Left ventricle myocardium superior (tissue), 1 donor: ENCODE measurements around the gene GNS. TPM values are rescaled to one million over a fixed set of nuclear protein-coding genes. Genes with fewer than 3 reads are reported as not detected.

ENCODE experiments used
- ATAC-seq: fragments of 200-7000 bp; cut with Tn5 transposase; one replicate; pipeline ENCODE4 v1.9.1; 2020; ENCODE audit warnings: mild to moderate bottlenecking, moderate library complexity
- DNase-seq: peaks from one replicate; pipeline ENCODE4 v3.0.0-alpha.2; 2020
- intact Hi-C: fragments of 100-400 bp; cut with micrococcal nuclease; formaldehyde crosslinking; loops from one replicate; pipeline ENCODE4 v1.11.0; 2022
- total RNA-seq: library from RNA; stranded (reverse); fragmentation: NEBNext Ultra II Directional; extraction: Animal tissue kit (Norgen Biotek cat#: 25700); gene quantifications from one replicate; pipeline ENCODE4 v1.2.1, GENCODE V29; 2021
- donor health status: DM: no; HTN: yes; CAD: no; lungs with severe emphysema.

The GNS gene
- total RNA-seq, 1 donor from 2014 or later: 120 TPM

GRCh38 chr12:64683816-64684543 lies 75.2 kb downstream of the GNS start:
- ATAC-seq (no peak), DNase-seq (no peak)
- intact Hi-C loops: no loop called here

GRCh38 chr12:64682572-64683277 lies 76.5 kb downstream of the GNS start:
- ATAC-seq: peak; percentile 82
- intact Hi-C loops: no loop called here

DNA sequence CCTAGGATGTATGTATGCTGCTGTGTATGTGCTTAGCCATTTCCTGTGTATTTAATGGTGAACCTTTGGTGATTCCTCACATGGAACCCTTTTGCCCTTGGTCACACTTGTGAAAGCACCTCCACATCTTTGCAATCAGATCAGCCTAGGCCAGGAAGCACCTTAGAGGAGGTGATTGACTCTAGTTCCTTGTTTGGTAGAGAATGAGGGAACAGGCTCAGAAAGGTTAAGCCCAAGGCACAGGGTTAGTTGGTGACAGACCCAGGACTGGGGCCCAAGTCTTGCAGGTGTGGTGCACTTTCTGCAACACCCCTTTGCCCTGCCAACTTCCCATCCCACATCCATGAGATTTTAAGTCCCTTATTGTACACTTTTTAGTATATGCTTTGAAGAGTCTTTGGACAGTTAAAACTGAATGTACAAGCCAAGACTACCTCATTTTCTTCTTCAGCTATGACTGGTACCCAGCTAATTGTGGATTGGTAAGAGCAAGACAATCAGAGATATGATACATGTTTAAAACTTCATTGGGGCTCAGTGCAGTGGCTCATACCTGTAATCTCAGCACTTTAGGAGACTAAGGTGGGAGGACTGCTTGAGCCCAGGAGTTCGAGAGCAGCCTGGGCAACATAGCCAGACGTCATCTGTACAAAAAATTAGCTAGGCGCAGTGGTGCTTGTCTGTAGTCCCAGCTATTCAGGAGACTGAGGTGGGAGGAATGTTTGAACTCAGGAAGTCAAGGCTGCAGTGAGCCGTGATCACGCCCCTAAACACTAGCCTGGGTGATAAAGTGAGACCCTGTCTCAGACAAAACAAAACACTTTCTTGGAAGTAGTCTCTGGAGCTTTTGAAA lies 77.8 kb downstream of the GNS start:
- ATAC-seq (no peak), DNase-seq (no peak)
- intact Hi-C loops: no loop called here

More at GRCh38 chr12:64682572-64683277, 76.5 kb downstream of the GNS start:
- peak; percentile 43 for DNase-seq

DNA sequence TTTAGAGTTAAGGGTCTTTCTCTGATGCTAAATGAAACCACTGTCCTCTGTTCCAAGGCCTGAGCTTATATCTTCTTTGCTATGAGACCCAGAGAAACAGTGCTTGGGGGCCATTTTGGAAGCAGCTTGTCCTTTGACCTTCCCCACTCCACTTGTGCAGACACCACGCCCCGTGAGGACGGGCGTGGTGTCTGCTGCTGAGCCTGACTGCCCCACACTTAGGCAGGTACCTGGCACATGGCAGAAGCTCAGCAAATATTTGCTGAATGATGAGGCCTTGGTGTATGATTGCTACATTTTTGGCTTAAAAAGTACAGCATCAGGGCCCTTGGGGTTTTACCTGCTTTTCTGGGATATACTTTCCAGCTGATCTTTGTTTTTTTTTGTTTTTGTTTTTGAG lies 79.0 kb downstream of the GNS start:
- DNase-seq (no peak), ATAC-seq (no peak)
- intact Hi-C loops: no loop called here

DNA sequence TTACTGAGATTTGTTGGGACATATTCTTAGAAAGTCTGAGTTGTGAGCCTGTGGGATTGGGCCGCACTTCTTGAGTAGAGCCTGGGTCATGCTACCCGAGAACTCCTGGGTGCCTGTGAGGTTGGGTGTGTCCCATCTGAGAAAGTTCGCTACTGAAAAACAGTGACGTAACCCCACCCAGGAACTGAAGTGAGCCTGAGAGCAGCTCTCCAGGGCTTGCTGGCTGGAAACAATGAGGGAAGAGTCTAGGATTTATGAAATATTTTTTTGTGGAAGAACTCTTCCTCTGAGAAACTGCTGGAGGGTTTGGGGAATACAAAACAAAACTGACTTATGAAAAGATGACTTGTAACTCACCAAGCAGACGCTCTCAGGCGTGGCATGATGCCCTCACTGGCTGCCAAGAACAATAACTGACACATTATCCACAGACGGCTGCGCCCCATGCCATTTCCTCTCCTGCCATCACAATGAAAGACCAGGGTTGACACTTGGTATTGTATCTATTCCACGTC lies 79.7 kb downstream of the GNS start:
- intact Hi-C loops: loop anchor here (10.0 kb wide), 1 partner anchor 65 kb away; the partner anchor contains the start of gene RASSF3

DNA sequence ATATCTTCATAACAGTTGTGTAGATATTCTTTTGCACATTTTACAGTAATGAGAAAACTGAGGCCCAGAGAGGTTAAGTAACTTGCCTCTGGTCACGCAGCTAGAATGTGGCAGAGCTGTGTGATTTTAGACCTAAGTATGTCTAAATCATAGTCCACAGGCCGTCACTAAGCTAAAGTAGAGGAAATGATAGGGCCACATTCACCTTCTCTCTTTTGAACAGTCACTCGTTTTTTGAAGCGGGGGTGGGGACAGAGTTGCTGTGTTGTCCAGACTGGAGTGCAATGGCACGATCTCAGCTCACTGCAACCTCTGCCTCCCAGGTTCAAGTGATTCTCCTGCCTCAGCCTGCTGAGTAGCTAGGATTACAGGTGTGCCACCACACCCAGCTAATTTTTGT lies 80.4 kb downstream of the GNS start:
- DNase-seq: no peak

More for the DNA sequence above, 79.7 kb downstream of the GNS start:
- DNase-seq (peak; percentile 85), ATAC-seq (peak; percentile 60)

DNA sequence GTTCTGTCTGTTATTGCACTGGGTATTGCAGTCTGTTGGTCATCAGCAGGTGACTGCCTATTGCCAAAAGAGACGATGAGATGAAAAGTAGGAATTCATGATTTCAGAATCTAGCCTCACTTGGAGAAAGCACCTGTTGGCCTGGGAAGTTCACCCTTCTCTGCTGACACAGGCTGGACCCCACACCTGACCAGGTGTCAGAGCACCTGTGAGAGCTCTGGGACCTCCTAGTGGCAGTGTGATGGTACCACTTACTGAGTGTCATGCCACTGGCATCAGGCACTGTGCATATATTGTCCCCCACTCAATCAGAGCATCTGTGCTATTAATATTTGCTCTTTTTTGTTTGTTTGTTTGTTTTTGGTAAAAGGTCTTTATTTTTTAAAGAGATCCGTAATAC lies 81.0 kb downstream of the GNS start:
- DNase-seq (no peak), ATAC-seq (no peak)
- intact Hi-C loops: loop anchor here (10.0 kb wide), 1 partner anchor 63 kb away; the partner anchor contains the start of gene RASSF3

More for the DNA sequence above, 80.4 kb downstream of the GNS start:
- intact Hi-C loops: loop anchor here (10.0 kb wide), 1 partner anchor 64 kb away; the partner anchor contains the start of gene RASSF3
- ATAC-seq: no peak

GRCh38 chr12:64675795-64676194 lies 83.4 kb downstream of the GNS start:
- DNase-seq: peak; percentile 43
- intact Hi-C loops: loop anchor here (10.0 kb wide), 1 partner anchor 61 kb away; the partner anchor contains the start of gene RASSF3
- ATAC-seq: peak; percentile 78

DNA sequence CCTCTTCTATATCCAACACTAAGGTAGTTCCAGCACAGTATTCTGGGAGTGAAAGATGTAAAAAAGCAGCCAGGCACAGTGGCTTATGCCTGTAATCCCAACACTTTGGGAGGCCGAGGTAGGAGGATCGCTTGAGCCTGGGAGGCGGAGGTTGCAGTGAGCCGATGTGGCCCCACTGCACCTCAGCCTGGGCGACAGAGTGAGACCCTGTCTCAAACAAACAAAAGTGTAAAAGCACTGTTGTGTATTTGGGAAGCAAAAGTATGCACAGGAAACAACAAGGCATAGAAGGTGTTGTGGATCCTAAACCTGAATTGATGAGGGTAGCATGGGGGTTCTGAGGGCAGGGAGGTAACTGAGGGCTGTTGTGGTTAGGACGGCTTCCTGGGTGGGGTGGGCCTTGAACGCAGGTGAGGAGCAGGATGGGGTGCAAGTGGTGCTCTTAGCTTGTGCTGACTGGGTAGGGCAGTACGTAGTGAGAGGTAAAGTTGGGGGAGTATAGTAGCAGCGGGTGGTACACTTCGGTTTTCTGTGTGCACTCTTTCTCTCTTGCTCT lies 84.8 kb downstream of the GNS start:
- intact Hi-C loops: loop anchor here (10.0 kb wide), 1 partner anchor 60 kb away; the partner anchor contains the start of gene RASSF3
- DNase-seq (no peak), ATAC-seq (no peak)

GRCh38 chr12:64673490-64674169 lies 85.6 kb downstream of the GNS start:
- intact Hi-C loops: loop anchor here (10.0 kb wide), 1 partner anchor 59 kb away; the partner anchor contains the start of gene RASSF3
- ATAC-seq (no peak), DNase-seq (no peak)

DNA sequence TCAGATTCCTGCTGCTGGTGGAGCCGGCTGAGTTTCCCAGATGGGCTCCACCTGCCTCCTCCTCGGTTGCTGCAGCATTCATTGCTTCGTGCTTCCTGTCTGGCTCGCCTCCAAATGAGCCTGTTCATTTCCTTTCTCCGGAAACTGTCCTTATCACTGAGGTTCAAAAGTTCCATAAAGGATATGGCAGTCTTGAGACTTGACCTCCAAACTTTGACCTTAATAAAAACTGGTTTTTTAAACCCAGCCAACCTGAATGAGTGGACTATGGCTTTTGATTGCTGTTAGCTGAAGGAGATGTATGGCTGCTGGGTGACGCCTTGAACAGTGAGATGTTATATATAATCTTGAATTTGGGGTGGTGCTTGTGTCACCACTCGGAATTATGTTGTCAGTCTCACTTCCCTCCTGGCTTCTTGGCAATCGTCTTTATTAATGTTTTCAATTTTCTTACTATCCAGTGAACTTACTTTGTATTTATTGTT lies 86.2 kb downstream of the GNS start:
- ATAC-seq (peak; percentile 1), DNase-seq (peak; percentile 60)
- intact Hi-C loops: loop anchor here (10.0 kb wide), 1 partner anchor 58 kb away; the partner anchor contains the start of gene RASSF3

DNA sequence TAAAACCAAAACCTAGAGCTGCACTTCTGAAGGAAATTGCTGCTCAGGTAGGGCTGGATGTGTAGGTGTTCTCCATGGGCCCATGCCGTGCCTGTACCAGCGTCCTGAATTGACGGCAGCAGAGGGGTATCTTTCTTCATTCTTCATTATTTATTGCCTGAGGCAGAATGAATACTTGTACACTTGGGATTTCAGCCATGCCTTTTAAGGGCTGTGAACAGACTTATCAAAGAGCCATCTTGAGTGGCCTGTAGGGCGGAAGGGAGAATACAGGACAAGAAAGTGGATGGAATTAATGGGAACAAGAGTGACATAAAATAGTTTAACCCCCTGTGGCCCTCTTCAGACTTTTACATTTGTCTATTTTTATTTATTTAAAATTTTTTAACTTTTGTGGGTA lies 87.5 kb downstream of the GNS start:
- ATAC-seq: no peak
- intact Hi-C loops: loop anchor here (10.0 kb wide), 1 partner anchor 57 kb away; the partner anchor contains the start of gene RASSF3
- no peak for DNase-seq

DNA sequence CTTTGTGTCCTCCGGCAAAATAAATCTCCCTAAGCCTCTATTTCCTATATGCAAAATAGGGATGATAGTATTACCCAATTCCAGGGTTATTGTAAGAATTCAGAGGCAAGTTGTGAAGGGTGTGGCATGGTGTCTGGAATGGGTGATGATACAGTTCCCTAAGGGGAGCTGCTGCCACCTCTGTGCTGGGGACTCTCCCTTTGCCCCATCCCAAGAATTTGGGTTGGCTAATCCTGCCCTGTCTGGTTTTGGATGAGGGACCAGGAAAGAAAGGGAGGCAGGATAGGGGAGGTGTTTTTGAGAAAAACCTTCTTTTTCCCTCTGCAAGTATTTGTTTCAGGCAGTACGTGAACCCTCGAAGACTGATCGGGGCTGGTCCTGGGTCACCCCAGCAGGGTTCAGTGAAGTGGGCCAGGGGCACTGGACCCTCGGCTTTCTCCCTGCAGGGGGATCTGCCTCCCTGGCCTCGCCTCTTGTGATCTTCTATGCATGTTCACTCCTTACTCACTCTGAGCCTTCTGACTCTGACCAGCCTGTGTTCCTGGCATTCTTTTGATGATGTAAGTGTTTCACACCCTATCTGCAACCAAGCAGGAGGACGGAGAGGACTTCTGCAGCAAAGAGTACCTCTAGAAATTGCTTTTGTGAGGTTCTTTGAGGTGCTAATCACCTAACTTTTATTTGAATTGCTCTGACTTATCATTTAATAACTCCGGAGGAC lies 88.1 kb downstream of the GNS start:
- intact Hi-C loops: loop anchor here (10.0 kb wide), 1 partner anchor 56 kb away; the partner anchor contains the start of gene RASSF3
- no peak for DNase-seq
- ATAC-seq: peak; percentile 56

GRCh38 chr12:64670019-64670418 lies 89.2 kb downstream of the GNS start:
- no peak for DNase-seq
- no peak for ATAC-seq

GRCh38 chr12:64669270-64669842 lies 89.8 kb downstream of the GNS start:
- DNase-seq (peak; percentile 50), ATAC-seq (peak; percentile 41)
- intact Hi-C loops: no loop called here

More at GRCh38 chr12:64670019-64670418, 89.2 kb downstream of the GNS start:
- intact Hi-C loops: loop anchor here (10.0 kb wide), 1 partner anchor 55 kb away; the partner anchor contains the start of gene RASSF3

- ATAC-seq: no peak
- intact Hi-C loops: no loop called here
- DNase-seq: no peak
These were observed 91.4 kb downstream of the GNS start for GRCh38 chr12:64667793-64668192.
